Fibroblast of villous mesenchyme (primary cell): ENCODE data around the gene NDUFC2. TPM values are rescaled to one million over a fixed set of nuclear protein-coding genes. Genes with fewer than 3 reads are reported as not detected.
"Not testable (repeated sequence)": the region's sequence is repeated elsewhere in the genome, so short reads cannot be mapped to it uniquely, and the experiment has no call there.

Experiments
- DNase-seq: peaks from one replicate; pipeline ENCODE4 v3.0.0-alpha.2; 2010; ENCODE audit warnings: low read depth
- H3K4me3 ChIP-seq: 2 replicates; pipeline ENCODE4 v1.5.1; 2011; ENCODE audit warnings: low read depth, mild to moderate bottlenecking, low read length
- CTCF ChIP-seq: IDR thresholded peaks from 2 replicates; pipeline ENCODE4 v1.5.1; 2012; ENCODE audit warnings: low read depth, mild to moderate bottlenecking, low read length; ENCODE audit not compliant: insufficient read depth
- total RNA-seq: library from RNA; depleted of rRNA; stranded (reverse); fragments of >200 nt; gene quantifications from 2 replicates; pipeline ENCODE4 v1.2.3, GENCODE V29; 2012

NDUFC2 gene
- total RNA-seq, 1 donor, result 120 TPM

GRCh38 chr11:78030429-78031325, 49.0 kb downstream of the NDUFC2 start:
- DNase-seq, result no peak
- no peak for TF ChIP-seq CTCF

GRCh38 chr11:78028423-78028822, 51.2 kb downstream of the NDUFC2 start:
- not testable (repeated sequence) for DNase-seq, H3K4me3 ChIP-seq

More at GRCh38 chr11:78030429-78031325, 49.0 kb downstream of the NDUFC2 start:
- H3K4me3 ChIP-seq, result no peak overlapping the region

DNA sequence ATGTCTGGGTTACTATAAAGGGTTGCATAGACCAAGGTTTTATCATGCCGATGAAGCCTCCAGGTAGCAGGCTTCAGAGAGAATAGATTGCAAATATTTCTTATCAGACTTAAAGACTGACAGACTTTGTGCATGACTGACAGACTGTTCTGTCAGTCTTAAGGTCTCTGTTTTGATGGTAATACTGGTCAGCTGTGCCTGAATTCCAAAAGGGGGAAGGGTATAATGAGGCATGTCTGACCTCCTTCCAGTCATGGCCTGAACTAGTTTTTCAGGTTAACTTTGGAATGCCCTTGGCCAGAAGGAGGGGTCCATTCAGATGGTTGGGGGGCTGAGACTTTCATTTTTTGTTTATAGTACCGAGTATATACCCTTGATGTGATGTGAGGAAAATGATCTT, 51.9 kb downstream of the NDUFC2 start:
- no peak overlapping the region for H3K4me3 ChIP-seq
- TF ChIP-seq CTCF, result no peak
- DNase-seq, result no peak

DNA sequence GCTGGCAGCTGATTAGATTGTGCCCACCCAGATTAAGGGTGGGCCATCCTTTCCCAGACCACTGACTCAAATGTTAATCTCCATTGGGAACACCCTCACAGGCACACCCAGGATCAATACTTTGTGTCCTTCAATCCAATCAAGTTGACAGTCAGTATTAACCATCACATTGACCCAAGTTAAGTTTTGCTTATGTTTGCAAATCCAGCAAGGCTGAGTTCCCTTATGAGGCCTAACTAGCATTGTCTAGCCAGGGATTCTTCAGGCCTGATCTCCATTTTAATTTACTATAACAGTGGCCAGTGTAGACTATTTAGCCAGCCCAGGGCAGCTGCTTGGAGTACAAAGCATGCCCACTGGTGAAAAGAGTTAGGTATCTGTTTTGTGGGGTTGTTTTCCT, 54.3 kb downstream of the NDUFC2 start:
- no peak overlapping the region for H3K4me3 ChIP-seq
- no peak for TF ChIP-seq CTCF

DNA sequence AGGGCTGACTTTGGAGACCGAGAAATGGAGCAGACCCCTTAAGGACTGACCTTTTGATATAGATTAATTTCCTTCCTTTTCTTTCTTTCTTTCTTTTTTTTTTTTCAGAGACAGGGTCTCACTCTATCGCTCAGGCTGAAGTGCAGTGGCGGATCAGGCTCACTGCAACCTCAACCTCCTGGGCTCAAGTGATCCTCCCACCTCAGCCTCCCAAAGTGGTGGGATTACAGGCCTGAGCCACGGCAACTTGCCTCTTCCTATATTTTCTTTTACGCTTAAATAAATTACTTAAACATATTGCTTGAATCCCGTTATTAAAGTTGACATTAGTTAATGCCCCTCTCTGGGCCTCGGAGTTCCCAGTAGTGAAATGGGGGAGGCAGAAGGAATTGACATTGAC, 56.2 kb downstream of the NDUFC2 start:
- H3K4me3 ChIP-seq, result peak overlapping the region; percentile 58
- TF ChIP-seq CTCF, result no peak
- no peak for DNase-seq

More for the DNA sequence above, 54.3 kb downstream of the NDUFC2 start:
- DNase-seq, result no peak

DNA sequence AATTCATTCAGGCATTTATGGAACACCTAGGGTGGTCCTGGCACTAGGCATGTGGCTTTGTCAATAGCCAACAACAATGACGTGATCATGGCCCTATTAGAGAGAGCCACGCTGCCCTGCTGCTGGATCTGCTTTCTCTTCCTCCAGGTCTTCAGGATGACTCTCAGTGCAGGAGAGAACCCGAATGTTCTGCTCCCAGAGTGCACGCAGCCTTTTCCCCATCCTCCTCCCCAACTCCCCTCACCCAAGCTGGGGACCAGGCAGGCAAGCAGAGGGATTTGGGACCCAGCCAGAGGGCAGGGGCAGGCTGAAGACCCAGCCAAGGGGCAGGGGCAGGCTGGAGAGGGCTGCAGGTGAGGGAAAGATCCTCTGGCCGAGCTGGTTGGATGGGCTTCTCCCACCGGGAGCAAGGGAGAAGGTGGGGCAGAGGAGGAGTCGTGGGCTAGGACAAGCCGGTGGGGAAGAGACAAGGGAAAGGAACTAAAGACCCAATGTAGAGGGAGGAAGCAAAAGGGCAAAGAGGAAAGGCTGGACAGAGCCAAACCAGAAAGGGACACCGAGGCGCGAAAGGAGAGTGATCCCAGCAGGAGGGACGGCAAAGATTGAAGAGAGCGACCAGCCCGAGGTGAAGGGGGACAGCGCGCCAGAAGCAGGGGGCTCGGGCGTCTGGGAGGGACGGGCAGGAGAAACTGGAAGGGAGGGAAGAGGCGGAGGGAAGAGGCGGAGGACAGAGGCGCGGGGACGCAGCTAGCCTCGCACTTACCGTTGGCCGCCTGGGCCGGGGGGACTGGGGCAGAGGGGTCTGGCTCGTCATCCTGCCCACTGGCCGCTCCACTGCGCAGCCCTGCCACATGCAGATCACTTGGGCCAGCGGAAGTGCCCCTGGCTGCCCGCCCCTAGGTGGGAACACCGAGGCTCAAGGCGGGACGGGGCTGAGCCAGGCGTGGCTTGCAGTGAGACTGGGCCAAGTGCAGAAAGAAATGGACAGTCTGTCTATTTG, 57.0 kb downstream of the NDUFC2 start, which contains the start of gene KCTD14:
Gene KCTD14, minus strand, starts transcription at position 880 of the 1,000 bp plus-strand sequence. Its CDS starts 27 bp downstream, at position 853.
- peak within 1 kb of the TSS; percentile 58 for H3K4me3 ChIP-seq
- DNase-seq, result no peak
- TF ChIP-seq CTCF, result no peak

DNA sequence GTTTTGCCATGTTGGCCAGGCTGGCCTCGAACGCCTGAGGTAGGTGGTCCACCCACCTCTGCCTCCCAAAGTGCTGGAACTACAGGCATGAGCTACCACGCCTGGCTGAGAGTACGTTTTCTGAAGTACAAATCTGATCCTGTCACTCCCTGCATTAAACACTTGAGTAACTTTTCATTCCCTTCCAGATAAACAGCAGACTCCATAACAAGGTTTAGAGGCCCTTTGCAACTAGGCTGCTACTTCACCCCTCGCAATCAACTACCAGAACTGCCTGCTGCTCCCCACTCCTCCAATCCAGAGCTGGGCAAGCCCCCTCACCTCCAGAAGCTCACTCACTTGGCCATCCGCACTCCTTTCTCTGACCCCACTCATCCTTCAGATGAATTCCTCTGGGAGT, 58.1 kb downstream of the NDUFC2 start:
- H3K4me3 ChIP-seq, result no peak overlapping the region
- TF ChIP-seq CTCF, result no peak
- DNase-seq, result no peak
